HG02588 (cell line): Measurements from ENCODE around the gene TBX5.

Experiments used
- ATAC-seq: cut with Tn5 transposase; IDR thresholded peaks from one replicate; pipeline ENCODE4 v1.9.1; 2021; ENCODE audit warnings: mild to moderate bottlenecking, moderate library complexity; ENCODE audit not compliant: unreplicated experiment

Gene TBX5

GRCh38 chr12:114327765-114328164 lies 78.2 kb downstream of the TBX5 start:
- ATAC-seq = no peak

- ATAC-seq = no peak
These were observed 84.4 kb downstream of the TBX5 start for GRCh38 chr12:114321524-114321923.

- ATAC-seq = no peak
These were observed 85.0 kb downstream of the TBX5 start for GRCh38 chr12:114320968-114321367.

- ATAC-seq = no peak
These were observed 85.8 kb downstream of the TBX5 start for GRCh38 chr12:114320101-114320500.

GRCh38 chr12:114319422-114319821 lies 86.5 kb downstream of the TBX5 start:
- ATAC-seq = no peak

- no peak for ATAC-seq
These were observed 87.0 kb downstream of the TBX5 start for GRCh38 chr12:114318984-114319383.

- no peak for ATAC-seq
These were observed 89.9 kb downstream of the TBX5 start for GRCh38 chr12:114316076-114316475.

- ATAC-seq = no peak
These were observed 90.8 kb downstream of the TBX5 start for GRCh38 chr12:114314974-114315720.

- no peak for ATAC-seq
These were observed 91.5 kb downstream of the TBX5 start for GRCh38 chr12:114314403-114314802.

GRCh38 chr12:114313910-114314309 lies 92.0 kb downstream of the TBX5 start:
- no peak for ATAC-seq

GRCh38 chr12:114311974-114312373 lies 94.0 kb downstream of the TBX5 start:
- no peak for ATAC-seq

- ATAC-seq = no peak
These were observed 99.3 kb downstream of the TBX5 start for GRCh38 chr12:114306646-114307045.

- no peak for ATAC-seq
These were observed 100.5 kb downstream of the TBX5 start for GRCh38 chr12:114305446-114305845.
